ENCODE measurements around the gene ZBTB18. TPM values are rescaled to one million over a fixed set of nuclear protein-coding genes. Genes with fewer than 3 reads are reported as not detected.

The ZBTB18 gene
- total RNA-seq, 1 donor from 2014 or later, result 29.9 TPM

DNA sequence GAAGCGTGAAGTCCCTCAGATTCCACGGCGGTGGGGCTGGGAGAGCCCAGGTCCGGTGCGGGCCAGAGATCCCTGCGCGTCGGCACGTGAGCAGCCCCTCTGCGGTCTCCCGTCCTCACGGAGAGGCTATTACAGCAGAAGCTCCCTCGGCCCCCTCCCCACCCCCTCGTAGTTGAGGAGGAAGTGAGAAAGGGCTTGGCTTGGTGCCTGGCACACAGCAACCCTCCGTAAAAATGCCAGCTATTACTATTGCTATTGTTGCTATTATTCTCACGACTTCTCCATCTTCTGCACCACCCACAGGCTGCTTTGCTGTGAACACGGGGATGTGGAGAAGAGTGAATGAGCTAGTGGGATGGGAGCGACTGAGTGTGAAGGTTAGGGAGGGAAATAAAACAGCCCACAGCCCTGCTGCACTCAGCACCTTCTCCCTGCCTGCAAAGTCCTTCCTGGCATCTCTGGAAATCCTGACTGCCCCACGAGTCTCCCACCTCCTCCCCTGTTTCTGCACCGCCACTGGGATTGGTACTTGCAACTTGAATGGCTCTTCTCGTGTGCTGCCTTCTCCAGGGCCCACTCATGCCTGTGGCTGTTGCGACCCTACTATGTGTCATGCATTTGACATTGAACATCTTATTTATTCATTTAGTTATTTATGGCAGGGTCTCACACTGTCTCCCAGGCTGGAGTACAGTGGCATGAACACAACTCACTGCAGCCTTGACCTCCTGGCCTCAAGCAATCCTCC lies 26.6 kb downstream of the ZBTB18 start:
- Histone ChIP-seq H3K27ac (replicated peaks) (no peak overlapping the region), H3K27me3 (ENCODE audit: low read depth) (peaks cover 76% of the 10 kb centered on the region), H3K36me3 (no peaks in the 10 kb centered on the region), H3K4me3 (no peak overlapping the region), H3K4me1 (no peaks in the 10 kb centered on the region), H3K9me3 (replicated peaks) (no peaks in the 10 kb centered on the region)
- no peak for DNase-seq
- TF ChIP-seq, protein P1, sequence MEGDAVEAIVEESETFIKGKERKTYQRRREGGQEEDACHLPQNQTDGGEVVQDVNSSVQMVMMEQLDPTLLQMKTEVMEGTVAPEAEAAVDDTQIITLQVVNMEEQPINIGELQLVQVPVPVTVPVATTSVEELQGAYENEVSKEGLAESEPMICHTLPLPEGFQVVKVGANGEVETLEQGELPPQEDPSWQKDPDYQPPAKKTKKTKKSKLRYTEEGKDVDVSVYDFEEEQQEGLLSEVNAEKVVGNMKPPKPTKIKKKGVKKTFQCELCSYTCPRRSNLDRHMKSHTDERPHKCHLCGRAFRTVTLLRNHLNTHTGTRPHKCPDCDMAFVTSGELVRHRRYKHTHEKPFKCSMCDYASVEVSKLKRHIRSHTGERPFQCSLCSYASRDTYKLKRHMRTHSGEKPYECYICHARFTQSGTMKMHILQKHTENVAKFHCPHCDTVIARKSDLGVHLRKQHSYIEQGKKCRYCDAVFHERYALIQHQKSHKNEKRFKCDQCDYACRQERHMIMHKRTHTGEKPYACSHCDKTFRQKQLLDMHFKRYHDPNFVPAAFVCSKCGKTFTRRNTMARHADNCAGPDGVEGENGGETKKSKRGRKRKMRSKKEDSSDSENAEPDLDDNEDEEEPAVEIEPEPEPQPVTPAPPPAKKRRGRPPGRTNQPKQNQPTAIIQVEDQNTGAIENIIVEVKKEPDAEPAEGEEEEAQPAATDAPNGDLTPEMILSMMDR (IDR thresholded peaks at IDR 0.05; ENCODE audit: borderline replicate concordance), result no peak
- intact Hi-C loops (cut with micrococcal nuclease), result no loop called here

DNA sequence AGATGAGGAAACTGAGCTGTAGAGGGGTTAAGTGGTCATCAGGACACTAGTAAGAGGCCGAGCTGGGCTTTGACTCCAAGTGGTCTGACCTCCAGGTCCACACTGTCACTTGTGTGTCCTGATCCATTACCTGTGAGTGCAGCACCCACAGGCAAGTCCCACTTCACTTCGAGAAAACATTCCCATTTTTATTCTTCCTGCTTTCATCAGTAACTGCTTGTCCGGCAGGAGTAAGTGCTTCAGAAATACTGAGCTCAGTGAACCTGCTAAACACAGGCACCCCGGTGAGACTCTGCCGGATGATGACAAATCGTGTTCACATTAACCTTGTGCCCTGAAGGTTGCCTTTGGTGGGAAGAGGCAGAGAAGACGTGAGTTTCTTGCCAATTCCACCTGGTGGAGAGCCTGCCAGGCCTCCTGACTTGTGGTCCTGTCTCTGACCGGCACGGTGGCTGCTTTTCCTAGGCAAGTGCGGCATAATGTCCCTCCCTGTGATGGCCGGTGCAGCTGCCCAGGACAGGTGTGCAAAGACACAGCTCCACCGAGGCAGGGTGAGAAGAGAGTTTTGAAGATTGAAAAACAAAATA lies 29.4 kb downstream of the ZBTB18 start:
- no peak for DNase-seq
- TF ChIP-seq, protein P1 (IDR thresholded peaks at IDR 0.05; ENCODE audit: borderline replicate concordance), result no peak
- Histone ChIP-seq H3K36me3 (no peaks in the 10 kb centered on the region), H3K4me1 (no peaks in the 10 kb centered on the region), H3K4me3 (no peak overlapping the region), H3K27me3 (ENCODE audit: low read depth) (peaks cover 76% of the 10 kb centered on the region), H3K9me3 (replicated peaks) (peaks cover 2% of the 10 kb centered on the region), H3K27ac (replicated peaks) (no peak overlapping the region)
- intact Hi-C loops (cut with micrococcal nuclease), result no loop called here

DNA sequence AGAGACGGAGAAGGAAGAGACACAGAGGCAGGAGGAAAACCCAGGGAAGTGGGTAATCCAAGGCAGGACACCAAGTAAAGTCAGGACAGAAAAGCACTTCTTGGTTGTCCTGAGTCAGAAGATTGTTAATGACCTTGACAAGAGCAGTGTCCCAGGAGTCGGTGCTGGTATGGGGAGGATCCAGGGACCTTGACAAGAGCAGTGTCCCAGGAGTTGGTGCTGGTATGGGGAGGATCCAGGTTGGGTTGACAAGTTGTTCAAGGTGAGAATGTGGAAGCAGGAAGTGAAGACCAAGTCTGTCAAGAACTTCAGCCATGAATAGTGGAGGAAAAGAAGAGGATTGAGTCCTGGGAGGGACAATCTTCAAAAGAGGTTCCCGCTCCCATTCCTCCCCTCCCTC lies 31.9 kb downstream of the ZBTB18 start:
- TF ChIP-seq, protein P1 (IDR thresholded peaks at IDR 0.05; ENCODE audit: borderline replicate concordance), result no peak
- intact Hi-C loops (cut with micrococcal nuclease), result no loop called here

DNA sequence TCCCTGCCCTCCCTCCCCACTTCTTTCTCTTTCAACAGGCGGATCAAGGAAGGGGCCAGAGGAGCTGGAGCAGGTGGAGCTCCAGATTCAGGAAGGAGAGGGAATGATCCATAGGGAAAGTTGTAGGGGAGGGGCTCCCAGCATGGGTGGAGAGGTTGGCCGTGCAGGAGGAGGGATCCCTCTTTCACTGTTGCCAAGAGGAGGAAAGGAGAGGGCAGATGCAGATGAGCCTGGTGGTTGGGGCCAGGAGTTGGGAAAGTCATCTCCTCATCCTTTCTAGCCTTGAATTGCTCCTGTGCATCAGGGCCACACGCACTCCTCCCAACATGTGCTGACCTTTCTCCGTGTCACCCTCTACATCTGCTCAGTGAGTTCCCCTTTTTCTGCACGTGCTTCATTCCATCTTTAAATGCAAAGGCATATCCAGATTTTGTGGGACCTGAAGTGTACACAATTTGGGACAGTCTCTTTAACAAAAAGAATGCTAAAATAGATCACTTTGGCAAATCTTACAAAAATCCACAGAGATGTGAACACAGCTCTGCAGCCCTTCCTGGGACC lies 32.4 kb downstream of the ZBTB18 start:
- DNase-seq, result no peak

More for the DNA sequence above, 31.9 kb downstream of the ZBTB18 start:
- Histone ChIP-seq H3K27me3 (ENCODE audit: low read depth) (peaks cover 62% of the 10 kb centered on the region), H3K9me3 (replicated peaks) (peaks cover 13% of the 10 kb centered on the region), H3K36me3 (no peaks in the 10 kb centered on the region), H3K27ac (replicated peaks) (no peak overlapping the region), H3K4me1 (no peaks in the 10 kb centered on the region), H3K4me3 (no peak overlapping the region)
- DNase-seq, result no peak

DNA sequence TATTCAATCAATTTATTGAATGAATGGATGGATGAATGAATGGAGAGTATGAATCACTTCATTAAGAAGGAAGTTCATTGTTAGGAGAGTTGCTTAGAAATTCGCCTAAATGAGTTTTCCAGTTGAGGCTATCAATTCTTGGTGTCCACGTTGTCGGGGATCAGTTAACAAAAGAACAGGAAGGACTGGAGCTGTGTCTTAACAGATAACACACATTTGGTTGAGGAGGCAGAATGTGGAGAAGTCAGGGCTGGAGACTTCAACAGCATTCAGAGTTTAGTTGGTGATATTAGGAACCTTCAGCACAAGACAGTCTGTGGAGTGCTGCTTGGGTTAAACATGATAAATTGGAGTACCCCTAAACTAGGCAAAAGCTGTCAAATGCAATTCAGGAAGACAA lies 33.7 kb downstream of the ZBTB18 start:
- no peak overlapping the region for H3K27ac ChIP-seq (replicated peaks)
- no peaks in the 10 kb centered on the region for H3K36me3 ChIP-seq
- no peaks in the 10 kb centered on the region for H3K4me1 ChIP-seq
- peaks cover 13% of the 10 kb centered on the region for H3K9me3 ChIP-seq (replicated peaks)
- no peak for DNase-seq
- intact Hi-C loops (cut with micrococcal nuclease), result no loop called here
- H3K4me3 ChIP-seq, result no peak overlapping the region
- TF ChIP-seq, protein P1 (IDR thresholded peaks at IDR 0.05; ENCODE audit: borderline replicate concordance), result no peak
- peaks cover 57% of the 10 kb centered on the region for H3K27me3 ChIP-seq (ENCODE audit: low read depth)

More for the DNA sequence above, 32.4 kb downstream of the ZBTB18 start:
- intact Hi-C loops (cut with micrococcal nuclease), result no loop called here
- Histone ChIP-seq H3K27me3 (ENCODE audit: low read depth) (peaks cover 60% of the 10 kb centered on the region), H3K4me3 (no peak overlapping the region), H3K4me1 (no peaks in the 10 kb centered on the region), H3K36me3 (no peaks in the 10 kb centered on the region), H3K27ac (replicated peaks) (no peak overlapping the region), H3K9me3 (replicated peaks) (peaks cover 13% of the 10 kb centered on the region)
- TF ChIP-seq, protein P1 (IDR thresholded peaks at IDR 0.05; ENCODE audit: borderline replicate concordance), result no peak

All from left ventricle myocardium inferior (tissue), 1 donor.